NCI-H2029 treated with DMSO at 0.1 percent for 48 hours (cell line): ENCODE results near the gene IL16.
"Not testable (repeated sequence)": the region's sequence is repeated elsewhere in the genome, so short reads cannot be mapped to it uniquely, and the experiment has no call there.

Source experiments
- DNase-seq: peaks from one replicate; lab custom pipeline; 2025; lab: John Stamatoyannopoulos, UW

Gene IL16

GRCh38 chr15:81196576-81197254, at the start of gene IL16:
Gene IL16 (plus strand): TSS chr15:81196879. CDS start chr15:81225400, 28,521 bp downstream.
- DNase-seq: no peak

DNA sequence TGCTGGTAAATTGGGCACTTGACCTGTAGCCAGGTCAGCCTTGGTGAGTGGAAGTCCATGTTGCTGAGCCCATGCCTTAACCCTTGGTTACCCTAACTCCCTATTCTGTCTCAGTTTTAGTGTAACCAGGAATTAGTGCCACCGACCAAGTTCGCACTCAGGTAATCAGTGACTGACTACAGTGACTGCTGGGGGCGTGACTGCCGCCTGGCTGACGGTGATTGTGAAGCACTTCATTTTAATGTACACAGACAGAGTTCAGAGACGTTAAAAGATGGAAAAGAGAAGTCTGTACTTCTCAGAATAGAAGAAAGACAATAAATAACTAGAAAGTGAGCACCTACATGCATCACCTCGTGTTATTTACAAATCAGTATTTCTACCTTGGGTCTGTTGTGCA, 45.3 kb upstream of the IL16 start:
- no peak for DNase-seq

GRCh38 chr15:81152339-81152738, 44.3 kb upstream of the IL16 start:
- DNase-seq: no peak

DNA sequence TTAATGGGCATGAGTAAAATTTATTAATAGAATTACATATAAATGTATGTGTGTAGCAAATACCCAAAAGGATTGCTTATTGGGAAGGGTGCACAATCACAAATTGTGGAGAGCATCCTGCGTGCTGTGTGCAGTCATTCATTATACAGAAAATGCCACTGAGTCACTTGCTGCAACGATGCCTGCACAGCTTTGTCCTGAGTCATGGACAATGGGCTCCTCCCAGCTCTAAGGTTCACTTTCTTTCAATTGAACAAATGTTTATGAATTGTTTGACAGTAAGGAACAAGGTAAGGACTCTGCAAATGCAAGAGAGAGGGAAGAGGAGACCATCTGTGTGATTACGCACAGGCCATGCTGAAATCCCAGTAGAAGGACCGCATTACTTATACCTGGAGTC, 43.9 kb upstream of the IL16 start:
- DNase-seq: no peak

GRCh38 chr15:81155375-81156218, 41.1 kb upstream of the IL16 start:
- no peak for DNase-seq

- no peak for DNase-seq
These were observed 40.4 kb upstream of the IL16 start for GRCh38 chr15:81156324-81156723.

DNA sequence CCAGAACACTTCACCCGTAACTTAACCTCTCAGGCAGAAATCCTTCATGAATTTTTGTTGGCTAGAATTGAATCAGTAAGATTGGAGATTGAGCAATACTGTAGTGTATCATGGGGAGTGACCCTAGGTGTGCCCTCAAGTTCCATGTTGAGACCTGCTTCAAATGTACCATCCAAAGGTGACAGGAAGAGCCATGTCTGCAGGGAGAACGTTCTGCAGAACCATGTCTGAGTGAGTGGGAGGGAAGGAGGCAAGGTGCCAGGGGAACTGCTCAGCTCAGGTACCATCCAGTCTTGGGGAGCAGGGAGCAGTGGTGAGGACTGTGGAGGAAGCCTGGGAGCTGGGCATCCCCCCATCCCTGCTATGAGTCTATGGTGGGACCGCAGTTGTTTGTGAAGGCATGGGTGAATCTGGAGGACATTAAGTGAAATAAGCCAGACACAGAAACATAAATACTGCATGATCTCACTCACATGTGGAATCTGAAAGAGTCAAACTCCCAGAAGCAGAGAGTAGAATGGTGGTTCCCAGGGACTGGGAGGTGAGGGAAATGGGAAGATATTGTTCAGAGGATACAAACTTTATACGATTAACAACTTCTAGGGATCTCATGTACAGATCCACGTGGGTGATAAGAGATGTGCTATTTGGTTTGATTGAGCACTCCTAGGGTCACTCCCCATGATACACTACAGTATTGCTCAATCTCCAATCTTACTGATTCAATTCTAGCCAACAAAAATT, 39.3 kb upstream of the IL16 start:
- DNase-seq: no peak

GRCh38 chr15:81157939-81158223, 38.8 kb upstream of the IL16 start:
- no peak for DNase-seq

DNA sequence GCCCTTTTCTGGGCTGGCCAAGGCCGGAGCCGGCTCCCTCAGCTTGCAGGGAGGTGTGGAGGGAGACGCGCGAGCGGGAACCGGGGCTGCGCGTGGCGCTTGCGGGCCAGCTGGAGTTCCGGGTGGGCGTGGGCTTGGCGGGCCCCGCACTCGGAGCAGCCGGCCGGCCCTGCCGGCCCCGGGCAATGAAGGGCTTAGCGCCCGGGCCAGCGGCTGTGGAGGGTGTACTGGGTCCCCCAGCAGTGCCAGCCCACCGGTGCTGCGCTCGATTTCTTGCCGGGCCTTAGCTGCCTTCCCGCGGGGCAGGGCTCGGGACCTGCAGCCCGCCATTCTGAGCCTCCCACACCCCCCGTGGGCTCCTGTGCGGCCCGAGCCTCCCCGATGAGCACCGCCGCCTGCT, 38.1 kb upstream of the IL16 start:
- DNase-seq: not testable (repeated sequence)

DNA sequence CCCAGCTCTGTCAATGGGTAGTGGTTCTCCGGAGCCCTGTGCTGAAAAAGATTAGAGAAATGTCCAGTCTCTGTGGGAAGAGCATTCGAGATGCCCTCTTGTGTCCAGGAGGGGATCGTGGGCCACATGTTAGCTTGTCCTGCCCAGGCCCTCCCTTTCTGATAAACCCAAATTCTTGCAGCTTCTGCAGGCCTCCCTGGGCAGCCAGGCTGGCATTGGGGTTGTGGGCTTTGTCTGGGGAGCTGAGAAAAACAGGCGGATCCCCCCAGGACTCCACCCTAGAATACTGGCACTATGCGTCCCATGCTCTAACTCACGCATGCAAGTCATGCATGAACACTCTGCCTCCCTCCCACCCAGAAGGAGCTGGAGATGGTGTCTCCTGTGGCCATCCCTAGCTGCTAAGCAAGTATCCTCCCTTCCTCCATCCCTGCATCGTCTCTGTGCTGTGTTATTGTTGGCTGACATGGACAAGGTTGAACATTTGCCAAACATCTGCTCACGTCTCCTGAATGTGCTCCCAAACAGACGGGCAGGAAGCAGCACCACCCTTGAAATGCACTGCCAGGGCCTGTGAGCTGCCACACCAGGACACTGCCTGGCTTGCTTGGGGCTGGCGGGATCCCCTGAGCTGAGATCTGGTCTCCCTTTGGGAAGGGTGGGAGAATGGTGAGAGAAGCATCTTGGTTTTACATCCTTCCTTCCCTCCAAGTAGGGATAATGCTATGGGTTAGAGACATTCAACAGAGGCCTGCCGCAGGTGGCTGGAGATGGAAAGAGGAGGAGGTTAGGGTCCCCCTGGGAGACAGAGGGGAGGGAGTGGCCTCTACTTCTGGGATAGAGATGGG, 36.1 kb upstream of the IL16 start:
- no peak for DNase-seq

GRCh38 chr15:81161160-81161673, 35.5 kb upstream of the IL16 start:
- DNase-seq: no peak

DNA sequence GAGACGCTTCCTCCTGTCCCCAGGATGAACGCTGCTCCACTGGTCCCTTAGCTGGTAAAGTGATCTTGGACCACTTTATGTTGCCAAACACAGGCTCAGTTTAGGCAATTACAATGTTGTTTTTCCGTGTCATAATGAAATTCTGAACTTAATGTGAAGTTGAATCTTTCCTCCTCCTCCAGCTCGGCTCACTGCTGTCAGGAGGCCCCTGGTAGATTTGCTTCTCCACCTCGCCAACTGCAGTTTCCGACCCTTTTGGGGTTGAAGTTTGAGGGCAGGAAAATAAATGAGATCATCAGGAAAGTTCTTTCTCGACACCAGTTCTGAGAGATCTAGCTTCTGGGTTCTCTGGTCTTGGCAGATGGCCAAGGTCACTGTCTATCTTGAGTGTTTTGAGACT, 34.8 kb upstream of the IL16 start:
- no peak for DNase-seq

DNA sequence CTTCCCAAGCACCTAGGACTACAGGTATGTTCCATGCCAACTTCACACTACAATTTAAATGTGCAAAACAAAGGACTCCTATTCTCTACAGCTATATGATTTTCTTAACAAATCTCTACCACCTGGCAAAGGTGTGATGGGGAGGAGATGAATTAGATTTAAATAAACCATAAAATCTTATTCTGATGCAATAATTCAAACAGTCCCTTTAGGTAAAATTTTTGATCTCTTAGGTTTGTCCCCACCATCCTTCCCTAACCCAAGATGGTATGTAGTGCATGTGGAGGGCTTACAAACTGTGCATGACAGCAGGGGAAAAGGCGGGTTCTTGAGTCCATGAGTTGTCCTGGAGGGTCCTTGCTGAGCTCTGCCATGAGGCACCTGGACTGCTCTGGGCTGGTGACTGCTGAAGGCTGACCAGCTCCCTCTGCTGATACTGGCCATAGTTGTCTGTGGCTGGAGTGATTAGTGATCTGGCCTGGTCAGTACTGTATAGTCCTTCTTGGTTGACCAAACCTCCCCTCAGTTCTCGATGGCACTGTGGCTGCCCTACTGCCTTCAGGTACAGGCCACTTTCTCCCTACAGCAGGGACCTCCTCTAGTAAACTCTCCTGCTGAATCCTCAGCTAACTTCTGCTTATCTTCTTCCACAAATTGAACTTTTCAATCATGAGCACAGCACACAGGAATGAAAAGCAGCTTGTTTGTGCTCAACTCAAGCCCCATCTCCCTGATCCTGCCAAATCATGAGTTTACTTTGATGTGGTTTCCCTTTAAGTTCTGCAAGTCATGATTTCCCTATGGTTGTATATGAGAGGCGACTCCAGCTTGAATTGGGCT, 32.5 kb upstream of the IL16 start:
- DNase-seq: no peak

GRCh38 chr15:81165535-81165934, 31.1 kb upstream of the IL16 start:
- DNase-seq: no peak

GRCh38 chr15:81166636-81167305, 29.9 kb upstream of the IL16 start:
- DNase-seq: no peak

- DNase-seq: no peak
These were observed 28.6 kb upstream of the IL16 start for GRCh38 chr15:81168131-81168526.

GRCh38 chr15:81168644-81169043, 28.0 kb upstream of the IL16 start:
- no peak for DNase-seq

DNA sequence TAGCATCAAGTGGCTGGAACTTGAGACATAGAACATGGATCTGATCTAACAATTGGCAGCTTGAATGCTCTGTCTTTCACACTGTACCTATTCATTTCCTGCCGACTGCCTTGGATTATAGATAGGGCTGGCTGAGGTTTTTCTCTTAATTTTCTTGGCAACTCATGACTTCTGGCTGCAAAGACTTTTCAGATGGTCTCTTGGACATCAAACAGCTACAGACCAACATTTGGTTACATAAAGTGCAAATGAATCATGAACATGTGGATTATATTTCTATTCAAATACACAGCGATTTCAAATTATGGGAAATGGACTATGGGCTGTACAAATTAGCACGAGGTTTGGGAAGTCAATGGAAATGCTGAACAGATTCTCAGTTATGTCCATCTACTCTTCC, 26.2 kb upstream of the IL16 start:
- no peak for DNase-seq

GRCh38 chr15:81171286-81171685, 25.4 kb upstream of the IL16 start:
- no peak for DNase-seq

- no peak for DNase-seq
These were observed 22.4 kb upstream of the IL16 start for GRCh38 chr15:81174125-81174791.
